D341Med (cell line): ENCODE measurements around the gene ITPR3.

ENCODE experiments used
- DNase-seq: peaks from one replicate; pipeline ENCODE4 v3.0.0; 2012; ENCODE audit warnings: low spot score

The ITPR3 gene

DNA sequence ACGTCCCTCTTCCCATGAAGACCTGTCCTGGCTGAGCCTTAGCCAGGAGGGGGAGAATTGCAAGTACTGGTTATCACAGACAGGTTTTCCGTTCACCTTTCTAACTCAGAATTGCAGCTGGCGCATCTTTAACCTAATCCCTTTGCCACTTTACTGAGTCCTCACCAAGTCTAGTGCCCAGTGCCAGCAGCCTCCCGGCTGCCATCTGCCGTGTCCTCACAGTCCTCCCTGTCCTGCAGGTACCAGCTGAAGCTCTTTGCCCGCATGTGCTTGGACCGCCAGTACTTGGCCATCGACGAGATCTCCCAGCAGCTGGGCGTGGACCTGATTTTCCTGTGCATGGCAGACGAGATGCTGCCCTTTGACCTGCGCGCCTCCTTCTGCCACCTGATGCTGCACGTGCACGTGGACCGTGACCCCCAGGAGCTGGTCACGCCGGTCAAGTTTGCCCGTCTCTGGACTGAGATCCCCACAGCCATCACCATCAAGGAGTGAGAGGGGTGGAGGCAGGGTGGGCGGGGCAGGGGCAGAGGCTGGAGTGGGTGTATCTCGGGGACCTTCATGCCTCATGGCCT lies 49.1 kb downstream of the ITPR3 start:
- DNase-seq: no peak

DNA sequence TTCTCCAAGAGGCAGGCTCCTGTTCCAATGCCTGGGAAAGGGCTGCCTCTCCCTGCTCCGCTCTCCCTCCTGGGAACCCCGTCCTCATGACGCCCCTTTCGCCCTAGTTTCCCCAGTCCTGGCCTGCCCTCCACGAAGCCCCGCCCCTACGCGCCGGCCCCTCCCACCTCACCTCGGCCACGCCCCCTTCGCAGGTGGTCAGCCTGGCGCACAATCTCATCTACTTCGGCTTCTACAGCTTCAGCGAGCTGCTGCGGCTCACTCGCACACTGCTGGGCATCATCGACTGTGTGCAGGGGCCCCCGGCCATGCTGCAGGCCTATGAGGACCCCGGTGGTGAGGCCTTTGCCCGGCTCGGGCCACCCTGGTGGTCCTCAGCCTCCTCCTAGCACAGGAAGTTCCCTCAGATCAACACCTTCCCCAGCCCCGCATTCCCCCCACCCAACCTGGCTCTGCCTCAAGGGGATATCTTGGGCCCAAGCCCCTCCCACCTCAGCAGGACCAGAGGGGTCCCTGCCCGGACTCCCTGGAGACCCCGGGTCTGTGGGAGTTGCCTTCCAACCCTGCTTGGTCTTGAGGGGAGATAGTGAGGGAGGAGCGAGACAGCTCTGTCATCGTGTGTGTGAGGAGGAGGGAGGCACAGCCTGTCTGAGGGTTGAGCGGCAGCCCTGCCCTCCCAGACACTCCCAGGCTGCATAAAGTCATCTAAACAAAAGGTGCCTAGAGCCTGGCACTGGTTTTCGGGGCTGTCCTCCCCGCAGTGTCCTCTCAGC lies 50.0 kb downstream of the ITPR3 start:
- DNase-seq: no peak

GRCh38 chr6:33671744-33672072 lies 50.6 kb downstream of the ITPR3 start:
- no peak for DNase-seq

GRCh38 chr6:33672808-33673207 lies 51.7 kb downstream of the ITPR3 start:
- DNase-seq: no peak

- no peak for DNase-seq
Observed at GRCh38 chr6:33673851-33674250, 52.7 kb downstream of the ITPR3 start.

DNA sequence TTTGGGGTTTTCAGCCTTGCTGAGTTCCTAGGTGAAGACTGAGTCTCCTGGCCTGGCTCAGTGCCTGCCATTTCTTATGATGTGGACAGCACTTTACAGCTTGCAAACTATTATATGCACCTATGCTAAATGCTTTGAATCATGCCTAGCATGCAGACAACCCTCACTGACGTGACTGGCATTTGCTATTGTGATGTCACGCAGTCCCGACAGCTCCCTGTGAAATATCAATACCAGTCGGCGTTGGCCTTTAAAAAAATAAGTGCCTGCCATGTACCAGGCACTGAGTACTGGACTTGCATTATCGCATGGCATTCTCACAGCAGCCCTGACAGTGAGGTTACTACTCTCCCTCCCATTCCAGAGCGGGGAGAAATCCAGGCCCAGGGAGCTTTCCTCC lies 54.8 kb downstream of the ITPR3 start:
- no peak for DNase-seq

GRCh38 chr6:33676416-33677142 lies 55.5 kb downstream of the ITPR3 start:
- no peak for DNase-seq

DNA sequence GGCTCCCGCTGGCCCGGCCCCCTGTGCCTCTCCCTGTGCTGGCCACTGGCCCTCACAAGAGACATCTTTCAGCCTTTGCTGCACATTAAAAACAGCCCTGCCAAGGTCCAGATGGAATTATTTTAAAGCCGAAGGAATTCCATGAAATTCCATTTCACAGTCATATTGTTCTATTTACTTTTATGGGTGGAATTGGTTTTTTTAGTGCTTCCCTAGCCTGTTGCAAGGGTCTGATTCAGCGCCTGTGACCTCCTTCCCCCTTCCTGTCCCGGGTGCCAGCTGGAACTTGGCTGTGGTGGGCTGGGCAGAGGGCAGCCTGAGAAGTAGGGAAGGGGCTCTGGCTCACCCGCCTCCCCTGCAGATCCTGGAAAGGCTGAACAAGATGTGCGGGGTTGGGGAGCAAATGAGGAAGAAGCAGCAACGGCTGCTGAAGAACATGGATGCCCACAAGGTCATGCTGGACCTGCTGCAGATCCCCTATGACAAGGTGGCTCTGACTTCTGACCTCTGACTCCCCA lies 56.1 kb downstream of the ITPR3 start:
- DNase-seq: no peak

- DNase-seq: no peak
Observed at GRCh38 chr6:33677689-33678088, 56.6 kb downstream of the ITPR3 start.

DNA sequence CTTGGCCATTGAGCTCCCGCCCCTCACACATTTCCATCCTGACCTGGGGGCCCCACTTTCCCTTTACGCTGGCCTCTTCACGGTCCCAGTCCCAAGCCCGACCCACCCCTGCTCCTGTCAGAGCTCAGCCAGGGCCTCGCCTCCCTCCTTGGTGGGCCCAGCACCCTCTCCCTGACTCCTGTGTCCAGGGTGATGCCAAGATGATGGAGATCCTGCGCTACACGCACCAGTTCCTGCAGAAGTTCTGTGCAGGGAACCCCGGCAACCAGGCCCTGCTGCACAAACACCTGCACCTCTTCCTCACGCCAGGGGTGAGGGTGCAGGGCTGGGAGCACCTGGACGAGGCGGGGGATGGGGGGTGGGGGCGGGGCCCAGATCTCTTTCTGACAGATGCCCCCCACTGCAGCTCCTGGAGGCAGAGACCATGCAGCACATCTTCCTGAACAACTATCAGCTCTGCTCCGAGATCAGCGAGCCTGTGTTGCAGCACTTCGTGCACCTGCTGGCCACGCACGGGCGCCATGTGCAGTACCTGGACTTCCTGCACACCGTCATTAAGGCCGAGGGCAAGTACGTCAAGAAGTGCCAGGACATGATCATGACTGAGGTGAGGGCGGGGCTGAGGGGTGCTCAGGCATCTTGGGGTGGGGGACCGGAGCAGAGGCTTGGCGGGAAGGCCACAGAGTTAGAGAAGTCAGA lies 57.3 kb downstream of the ITPR3 start:
- no peak for DNase-seq

GRCh38 chr6:33678932-33679490 lies 57.9 kb downstream of the ITPR3 start:
- DNase-seq: no peak

- no peak for DNase-seq
Observed at GRCh38 chr6:33679761-33680160, 58.6 kb downstream of the ITPR3 start.

DNA sequence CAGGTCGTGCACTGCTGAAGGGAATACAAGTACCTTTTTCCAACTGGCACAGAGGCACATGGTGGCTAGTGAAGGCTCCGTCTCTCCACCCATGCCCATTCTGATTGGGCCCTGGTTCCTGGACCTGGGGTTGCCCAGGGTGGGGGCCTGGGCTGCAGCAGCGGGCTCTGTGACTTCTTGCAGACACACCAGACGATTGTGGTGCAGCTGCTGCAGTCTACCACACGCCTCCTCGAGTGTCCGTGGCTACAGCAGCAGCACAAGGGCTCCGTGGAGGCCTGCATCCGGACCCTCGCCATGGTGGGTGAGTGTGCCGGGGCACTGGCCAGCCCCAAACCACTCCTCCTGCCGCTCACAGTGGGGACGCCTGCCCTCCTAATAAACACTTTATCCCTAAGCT lies 61.2 kb downstream of the ITPR3 start:
- no peak for DNase-seq

DNA sequence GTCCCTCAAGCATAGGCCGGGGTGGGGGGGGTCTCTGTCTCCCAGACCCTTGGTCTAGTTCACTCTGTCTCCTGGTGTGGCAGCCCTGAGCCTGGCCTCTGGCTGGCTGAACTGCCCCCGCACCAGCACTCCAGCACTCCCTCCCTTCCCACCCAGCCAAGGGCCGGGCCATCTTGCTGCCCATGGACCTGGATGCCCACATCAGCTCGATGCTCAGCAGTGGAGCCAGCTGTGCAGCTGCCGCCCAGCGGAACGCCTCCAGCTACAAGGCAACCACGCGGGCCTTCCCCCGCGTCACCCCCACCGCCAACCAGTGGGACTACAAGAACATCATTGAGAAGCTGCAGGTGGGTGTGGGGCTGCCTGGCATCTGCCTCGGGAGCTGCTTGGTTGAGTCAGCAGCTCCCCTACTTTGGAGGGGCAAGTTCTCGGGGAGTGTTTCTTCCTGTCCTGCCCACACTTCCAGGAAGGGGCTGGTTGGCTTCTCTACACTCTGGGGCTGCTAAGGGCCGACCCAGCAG lies 62.0 kb downstream of the ITPR3 start:
- no peak for DNase-seq

DNA sequence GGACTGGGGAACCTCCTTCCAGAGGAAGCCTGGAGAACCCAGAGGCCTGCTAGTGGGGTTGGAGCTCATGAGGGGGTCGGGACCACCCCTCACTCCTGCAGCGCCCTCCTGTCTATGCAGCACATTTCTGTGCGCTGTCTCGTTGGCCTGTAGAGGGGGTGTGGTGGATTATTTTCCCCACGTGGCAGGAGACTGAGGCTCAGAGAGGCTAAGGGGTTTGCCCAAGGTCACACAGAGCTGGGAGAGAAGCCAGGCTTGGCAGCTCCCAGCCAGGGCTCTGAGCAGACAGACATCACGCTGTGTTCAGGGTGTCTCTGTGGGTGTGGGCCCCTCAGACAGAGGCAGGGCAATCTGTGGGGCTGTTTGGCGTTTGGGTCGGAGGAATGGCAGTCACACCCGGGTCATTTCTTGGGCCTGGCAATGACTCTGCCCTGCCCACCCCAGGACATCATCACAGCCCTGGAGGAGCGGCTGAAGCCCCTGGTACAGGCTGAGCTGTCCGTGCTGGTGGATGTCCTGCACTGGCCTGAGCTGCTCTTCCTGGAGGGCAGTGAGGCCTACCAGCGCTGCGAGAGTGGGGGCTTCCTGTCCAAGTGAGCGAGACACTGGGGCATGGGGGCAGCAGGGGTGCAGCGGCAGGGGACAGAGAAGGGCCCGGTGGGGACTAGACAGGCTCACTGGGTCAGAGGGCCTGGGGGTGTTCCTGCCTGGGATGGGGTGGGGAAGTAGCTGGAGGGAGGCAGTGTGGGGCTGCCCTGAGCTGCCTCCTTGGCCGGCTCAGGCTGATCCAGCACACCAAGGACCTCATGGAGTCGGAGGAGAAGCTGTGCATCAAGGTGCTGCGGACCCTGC lies 62.7 kb downstream of the ITPR3 start:
- no peak for DNase-seq

GRCh38 chr6:33684428-33684896 lies 63.3 kb downstream of the ITPR3 start:
- DNase-seq: no peak

GRCh38 chr6:33684983-33685382 lies 63.9 kb downstream of the ITPR3 start:
- no peak for DNase-seq

DNA sequence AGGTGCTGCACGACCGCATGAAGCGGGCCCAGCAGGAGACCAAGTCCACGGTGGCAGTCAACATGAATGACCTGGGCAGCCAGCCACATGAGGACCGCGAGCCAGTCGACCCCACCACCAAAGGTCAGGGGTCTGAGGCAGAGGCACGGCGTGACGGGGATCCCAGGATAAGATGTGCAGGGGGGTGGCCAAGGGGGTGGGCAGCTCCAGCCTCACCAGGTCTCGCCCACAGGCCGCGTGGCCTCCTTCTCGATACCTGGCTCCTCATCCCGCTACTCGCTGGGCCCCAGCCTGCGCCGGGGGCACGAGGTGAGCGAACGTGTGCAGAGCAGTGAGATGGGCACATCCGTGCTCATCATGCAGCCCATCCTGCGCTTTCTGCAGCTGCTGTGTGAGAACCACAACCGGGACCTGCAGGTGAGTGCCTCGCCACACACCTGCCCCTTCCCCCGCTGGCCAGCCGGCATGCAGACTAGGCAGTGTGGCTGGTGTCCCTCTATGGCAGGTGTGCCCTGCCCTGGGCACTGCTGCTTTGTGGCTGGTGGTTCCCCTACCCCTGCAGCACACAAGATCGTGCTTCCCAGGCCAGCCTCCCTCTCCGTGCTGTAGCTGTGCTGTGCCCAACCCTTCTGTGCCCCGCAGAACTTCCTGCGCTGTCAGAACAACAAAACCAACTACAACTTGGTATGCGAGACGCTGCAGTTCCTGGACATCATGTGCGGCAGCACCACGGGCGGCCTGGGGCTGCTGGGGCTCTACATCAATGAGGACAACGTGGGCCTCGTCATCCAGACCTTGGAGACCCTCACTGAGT lies 64.5 kb downstream of the ITPR3 start:
- no peak for DNase-seq

GRCh38 chr6:33686225-33686924 lies 65.3 kb downstream of the ITPR3 start:
- no peak for DNase-seq
